Tibial nerve (tissue), 4 donors: Measurements from ENCODE around the gene RFPL2. TPM values are rescaled to one million over a fixed set of nuclear protein-coding genes. Genes with fewer than 3 reads are reported as not detected.
"Not testable (repeated sequence)": the region's sequence is repeated elsewhere in the genome, so short reads cannot be mapped to it uniquely, and the experiment has no call there.

Experiments used
- DNase-seq, 2 donors: peaks; one replicate each; pipeline ENCODE4 v3.0.0-alpha.2; 2019; ENCODE audit warnings: low spot score in 2 of 2
- H3K27ac ChIP-seq, 4 donors: fragments of 200-600 bp; sonication (generic) in 3 of 4; one replicate each; pipeline ENCODE4 v1.5.1; 2017 to 2019; ENCODE audit warnings: mild to moderate bottlenecking in 1 of 4
- H3K27me3 ChIP-seq, 2 donors: fragments of 200-600 bp; sonication (generic) in 1 of 2; one replicate each; pipeline versions ENCODE4 v1.5.1 to v1.6.0; 2017 to 2019
- H3K36me3 ChIP-seq, 3 donors: fragments of 200-600 bp; sonication (generic); one replicate each; pipeline ENCODE4 v1.5.1; 2018 to 2019
- H3K4me1 ChIP-seq, 4 donors: fragments of 200-600 bp; sonication (generic) in 3 of 4; one replicate each; pipeline ENCODE4 v1.5.1; 2017 to 2019
- H3K4me3 ChIP-seq, 4 donors: fragments of 200-600 bp; sonication (generic) in 3 of 4; one replicate each; pipeline ENCODE4 v1.5.1; 2017 to 2019; ENCODE audit warnings: mild to moderate bottlenecking in 1 of 4, moderate library complexity in 1 of 4
- H3K9me3 ChIP-seq, 4 donors: fragments of 200-600 bp; sonication (generic) in 3 of 4; one replicate each; pipeline ENCODE4 v1.5.1; 2017 to 2019
- EP300 ChIP-seq, 2 donors: sonication (generic); formaldehyde crosslinking; IDR thresholded peaks; one replicate each; pipeline ENCODE4 v1.6.1; 2017; ENCODE audit warnings: antibody characterized with exemption in 2 of 2, mild to moderate bottlenecking in 1 of 2
- POLR2A ChIP-seq, 2 donors: fragments of 450-650 bp; IDR thresholded peaks; one replicate each; pipeline ENCODE4 v1.6.1; 2017; ENCODE audit warnings: antibody characterized with exemption in 2 of 2, mild to moderate bottlenecking in 2 of 2, moderate library complexity in 2 of 2
- WGBS, 2 donors: methylation state at CpG; one replicate each; pipeline ENCODE4 v1.1.5; 2018; 5-methylcytosine and 5-hydroxymethylcytosine counted together
- total RNA-seq, 4 donors: library from RNA; depleted of rRNA; stranded (reverse); fragments of >200 nt; gene quantifications; one replicate each; pipeline ENCODE4 v1.1.0, GENCODE V29; 2016
- TF ChIP-seq, protein P1 (sequence below), 5 experiments: fragments of 200-600 bp in 3 of 5; fragments of 450-650 bp in 2 of 5; sonication (generic) in 3 of 5; IDR thresholded peaks; one replicate each; pipeline ENCODE4 v1.5.1; 2016 to 2019; ENCODE audit warnings: antibody characterized with exemption in 5 of 5, mild to moderate bottlenecking in 3 of 5, moderate library complexity in 2 of 5

The RFPL2 gene
- total RNA-seq, 4 donors from 2014 or later: not detected

DNA sequence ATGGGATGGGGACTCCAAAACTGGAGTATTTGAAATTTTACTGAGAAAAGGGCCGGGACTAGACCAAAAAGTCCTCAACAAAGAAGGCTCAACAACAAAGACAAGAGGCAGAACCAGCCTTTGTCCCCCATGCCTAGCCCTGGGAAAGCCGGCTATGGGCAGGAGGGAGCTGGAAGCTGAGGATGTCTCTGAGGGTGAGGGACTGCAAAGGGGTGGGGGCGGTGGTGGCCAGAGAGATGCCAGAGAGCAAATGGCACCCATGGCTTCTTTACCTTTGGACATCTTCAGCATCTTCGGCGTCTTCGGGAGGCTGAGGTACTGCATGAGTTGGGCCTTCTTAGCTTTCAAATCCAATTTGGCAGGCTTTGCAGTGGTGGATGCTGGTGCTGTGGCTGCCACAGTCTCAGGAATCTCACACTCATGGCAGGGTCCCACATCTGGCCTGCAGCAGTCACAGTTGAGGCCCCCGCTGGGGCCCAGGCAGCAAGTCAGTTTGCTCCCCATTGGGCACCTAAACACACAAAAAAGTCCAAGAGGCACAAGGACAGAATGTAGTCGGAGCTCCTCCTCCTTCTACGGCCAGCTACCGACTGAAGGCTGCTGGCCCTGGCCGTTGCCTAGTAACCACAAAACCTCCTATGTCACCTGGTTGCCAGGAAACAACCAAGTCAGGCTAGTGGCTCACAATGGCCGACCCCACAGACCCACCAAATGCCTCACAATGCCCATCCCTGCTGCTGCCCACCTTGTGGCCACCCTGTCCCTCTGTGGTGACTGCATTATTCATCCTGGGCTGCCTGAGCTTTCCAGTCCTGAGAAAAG, 46.0 kb downstream of the RFPL2 start, which contains the start of gene C22orf42:
Gene C22orf42, minus strand, starts transcription at position 592 of the 822 bp plus-strand sequence. Its CDS starts 88 bp downstream, at position 504.
- Histone ChIP-seq H3K27me3 (no peaks in the 10 kb centered on the region), H3K36me3 (no peaks in the 10 kb centered on the region), H3K4me3 (no peak within 1 kb of the TSS), H3K4me1 (no peaks in the 10 kb centered on the region), H3K27ac (no peak within 1 kb of the TSS), H3K9me3 (no peaks in the 10 kb centered on the region)
- peak in 1 of 2 donors; percentile 0 for DNase-seq
- TF ChIP-seq, protein P1, sequence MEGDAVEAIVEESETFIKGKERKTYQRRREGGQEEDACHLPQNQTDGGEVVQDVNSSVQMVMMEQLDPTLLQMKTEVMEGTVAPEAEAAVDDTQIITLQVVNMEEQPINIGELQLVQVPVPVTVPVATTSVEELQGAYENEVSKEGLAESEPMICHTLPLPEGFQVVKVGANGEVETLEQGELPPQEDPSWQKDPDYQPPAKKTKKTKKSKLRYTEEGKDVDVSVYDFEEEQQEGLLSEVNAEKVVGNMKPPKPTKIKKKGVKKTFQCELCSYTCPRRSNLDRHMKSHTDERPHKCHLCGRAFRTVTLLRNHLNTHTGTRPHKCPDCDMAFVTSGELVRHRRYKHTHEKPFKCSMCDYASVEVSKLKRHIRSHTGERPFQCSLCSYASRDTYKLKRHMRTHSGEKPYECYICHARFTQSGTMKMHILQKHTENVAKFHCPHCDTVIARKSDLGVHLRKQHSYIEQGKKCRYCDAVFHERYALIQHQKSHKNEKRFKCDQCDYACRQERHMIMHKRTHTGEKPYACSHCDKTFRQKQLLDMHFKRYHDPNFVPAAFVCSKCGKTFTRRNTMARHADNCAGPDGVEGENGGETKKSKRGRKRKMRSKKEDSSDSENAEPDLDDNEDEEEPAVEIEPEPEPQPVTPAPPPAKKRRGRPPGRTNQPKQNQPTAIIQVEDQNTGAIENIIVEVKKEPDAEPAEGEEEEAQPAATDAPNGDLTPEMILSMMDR (IDR thresholded peaks at IDR 0.05): no peak
- no peak for TF ChIP-seq POLR2A (IDR thresholded peaks at IDR 0.05)
- 64 to 79% methylated on average over 12 of the region's 12 CpGs for WGBS, 2 donors

DNA sequence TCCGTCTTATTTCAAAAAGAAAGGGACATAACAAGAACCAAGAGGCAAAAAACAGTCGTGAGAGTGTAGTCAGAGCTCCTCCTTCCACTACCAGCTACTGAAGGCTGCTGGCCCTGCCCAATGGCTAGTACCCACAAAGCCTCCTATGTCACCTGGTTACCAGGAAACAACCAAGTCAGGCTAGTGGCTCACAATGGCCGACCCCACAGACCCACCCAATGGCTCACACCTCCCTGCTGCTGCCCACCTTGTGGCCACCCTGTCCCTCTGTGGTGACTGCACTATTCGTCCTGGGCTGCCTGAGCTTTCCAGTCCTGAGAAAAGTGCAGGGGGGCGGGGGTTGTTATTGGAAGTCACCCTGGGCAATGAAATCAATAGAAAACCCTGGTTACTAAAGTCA, 47.2 kb downstream of the RFPL2 start:
- not testable (repeated sequence) for H3K9me3 ChIP-seq, H3K27ac ChIP-seq, H3K27me3 ChIP-seq, H3K4me1 ChIP-seq, H3K4me3 ChIP-seq, DNase-seq, H3K36me3 ChIP-seq
- whole genome bisulfite sequencing, 2 donors: 74 to 76% methylated on average over 5 of the region's 5 CpGs

DNA sequence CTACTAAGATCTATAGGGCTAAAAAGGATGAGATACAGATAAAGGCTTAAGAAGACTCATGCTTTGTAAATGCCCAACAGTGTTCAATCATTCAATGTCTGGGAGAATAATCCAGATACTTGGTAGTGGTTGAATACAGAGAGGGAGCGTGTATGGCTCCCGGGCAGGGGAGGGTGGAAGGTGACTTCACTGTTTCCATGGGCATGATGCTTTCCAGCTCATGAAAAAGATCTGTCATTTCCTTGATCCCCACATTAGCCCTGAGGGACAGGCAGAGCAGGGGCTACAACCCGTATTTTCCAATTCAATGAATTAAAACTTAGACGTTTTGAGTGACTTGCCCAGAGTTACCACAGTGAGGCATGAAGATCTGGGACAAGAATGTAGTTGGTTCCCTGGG, 50.1 kb downstream of the RFPL2 start:
- DNase-seq, H3K9me3 ChIP-seq, H3K4me1 ChIP-seq, H3K4me3 ChIP-seq, H3K27me3 ChIP-seq, H3K27ac ChIP-seq, H3K36me3 ChIP-seq: not testable (repeated sequence)
- WGBS, 2 donors: 72 to 78% methylated on average over 4 of the region's 4 CpGs

DNA sequence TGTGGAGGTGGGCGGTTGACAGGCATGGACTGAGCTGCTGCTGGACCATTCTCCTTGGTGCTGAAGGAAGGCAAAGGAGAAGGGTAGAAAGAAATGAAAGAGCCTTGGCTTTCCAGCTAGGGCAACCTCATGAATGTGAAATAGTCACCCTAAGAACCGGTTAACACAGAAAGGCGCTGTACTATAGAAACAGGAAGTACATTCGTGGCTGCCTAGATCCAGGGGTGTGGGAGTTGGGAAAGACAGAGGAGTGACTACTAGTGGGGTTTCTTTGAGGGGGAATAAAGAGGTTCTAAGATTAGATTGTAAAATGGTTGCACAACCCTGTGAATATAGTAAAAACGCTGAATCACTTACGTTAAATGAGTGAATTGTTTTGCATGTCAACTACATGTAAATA, 53.2 kb downstream of the RFPL2 start:
- H3K36me3 ChIP-seq, H3K27me3 ChIP-seq, H3K4me1 ChIP-seq, H3K4me3 ChIP-seq, H3K9me3 ChIP-seq, H3K27ac ChIP-seq: not testable (repeated sequence)
- peak in 1 of 2 donors; percentile 0 for DNase-seq
- WGBS, 2 donors: 50 to 55% methylated on average over 6 of the region's 6 CpGs

DNA sequence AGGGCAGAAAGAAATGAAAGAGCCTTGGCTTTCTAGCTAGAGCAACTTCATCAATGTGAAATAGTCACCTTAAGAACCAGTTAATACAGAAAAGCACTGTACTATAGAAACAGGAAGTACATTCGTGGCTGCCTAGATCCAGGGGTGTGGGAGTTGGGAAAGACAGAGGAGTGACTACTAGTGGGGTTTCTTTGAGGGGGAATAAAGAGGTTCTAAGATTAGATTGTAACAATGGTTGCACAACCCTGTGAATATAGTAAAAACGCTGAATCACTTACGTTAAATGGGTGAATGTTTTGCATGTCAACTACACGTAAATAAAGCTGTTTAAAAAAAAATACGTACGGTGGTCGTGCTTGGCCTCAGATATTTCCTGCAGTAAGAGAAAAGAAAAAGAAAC, 54.2 kb downstream of the RFPL2 start:
- 55 to 59% methylated on average over 7 of the region's 7 CpGs for WGBS, 2 donors
- not testable (repeated sequence) for H3K36me3 ChIP-seq, DNase-seq, H3K27ac ChIP-seq, H3K4me1 ChIP-seq, H3K9me3 ChIP-seq, H3K4me3 ChIP-seq, H3K27me3 ChIP-seq

DNA sequence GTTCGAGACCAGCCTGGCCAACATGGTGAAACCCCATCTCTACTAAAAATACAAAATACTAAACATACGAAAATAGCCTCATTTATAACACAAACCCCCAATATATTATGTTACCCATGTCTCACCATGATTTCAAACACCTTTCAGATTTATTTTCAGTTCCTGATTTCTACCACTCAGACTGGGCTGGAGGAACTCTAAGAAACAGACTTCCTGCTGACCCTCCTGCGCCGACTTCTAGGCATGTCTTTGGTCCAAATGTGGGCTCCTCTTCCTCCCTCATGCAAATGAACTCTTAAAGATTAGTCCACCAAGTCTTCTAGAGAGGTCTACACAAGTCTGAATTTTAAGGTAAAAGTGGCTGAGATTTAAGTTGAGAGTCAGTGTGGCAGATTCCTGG, 56.5 kb downstream of the RFPL2 start:
- not testable (repeated sequence) for H3K9me3 ChIP-seq, H3K27ac ChIP-seq, DNase-seq, H3K4me3 ChIP-seq, H3K4me1 ChIP-seq, H3K36me3 ChIP-seq, H3K27me3 ChIP-seq
- 85 to 86% methylated on average over 4 of the region's 4 CpGs for WGBS, 2 donors

DNA sequence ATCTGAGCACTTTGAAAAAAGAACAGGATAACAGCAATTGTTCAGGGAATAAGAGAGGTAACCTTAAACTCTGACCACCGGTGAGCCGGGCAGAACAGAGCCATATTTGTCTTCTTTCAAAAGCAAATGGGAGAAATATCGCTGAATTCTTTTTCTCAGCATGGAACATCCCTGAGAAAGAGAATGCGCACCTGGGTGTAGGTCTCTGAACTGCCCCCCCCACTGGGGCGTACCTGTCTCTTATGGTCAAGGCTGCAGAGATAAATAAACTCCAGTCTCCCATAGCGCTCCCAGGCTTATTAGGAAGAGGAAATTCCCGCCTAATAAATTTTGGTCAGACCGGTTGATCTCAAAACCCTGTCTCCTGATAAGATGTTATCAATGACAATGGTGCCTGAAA, 57.7 kb downstream of the RFPL2 start:
- H3K36me3 ChIP-seq, H3K9me3 ChIP-seq, H3K27ac ChIP-seq, H3K4me3 ChIP-seq, H3K4me1 ChIP-seq, DNase-seq, H3K27me3 ChIP-seq: not testable (repeated sequence)
- whole genome bisulfite sequencing, 2 donors: 85 to 88% methylated on average over 8 of the region's 8 CpGs

DNA sequence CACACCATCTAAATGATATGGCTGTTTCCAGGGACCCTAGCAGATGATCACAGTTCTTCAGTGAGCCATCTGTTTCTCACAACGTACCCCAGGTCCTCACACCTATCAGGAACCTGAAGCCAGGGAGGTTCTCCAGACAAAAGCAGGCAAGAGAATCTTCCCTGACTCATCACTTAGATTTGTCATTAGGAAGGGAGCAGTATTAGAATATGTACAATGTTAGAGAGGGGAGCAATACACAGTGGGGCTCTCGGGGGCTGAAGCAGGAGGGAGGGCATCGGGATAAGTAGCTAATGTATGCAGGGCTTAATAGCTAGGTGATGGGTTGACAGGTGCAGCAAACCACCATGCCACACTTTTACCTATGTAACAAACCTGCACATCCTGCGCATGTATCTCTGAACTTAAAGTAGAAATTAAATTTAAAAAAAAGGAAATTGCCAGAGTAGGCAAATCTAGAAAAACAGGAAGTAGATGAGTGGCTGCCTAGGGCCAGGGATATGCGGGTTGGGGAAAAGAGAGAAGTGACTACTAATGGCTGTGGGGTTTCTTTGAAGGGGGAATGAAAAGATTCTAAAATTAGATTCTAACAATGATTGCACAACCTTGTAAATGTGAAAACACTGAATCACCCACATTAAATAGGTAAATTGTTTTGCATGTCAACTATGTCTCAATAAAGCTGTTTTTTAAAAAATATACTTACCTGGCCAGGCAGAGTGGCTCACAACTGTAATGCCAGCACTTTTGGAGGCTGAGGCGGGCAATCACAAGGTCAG, 60.2 kb downstream of the RFPL2 start:
- no peaks in the 10 kb centered on the region for H3K4me1 ChIP-seq
- 75 to 76% methylated on average over 6 of the region's 6 CpGs for WGBS, 2 donors
- no peak overlapping the region for H3K27ac ChIP-seq
- H3K27me3 ChIP-seq: no peaks in the 10 kb centered on the region
- peaks cover 0 to 8% (median 0%) of the 10 kb centered on the region in 4 donors for H3K9me3 ChIP-seq
- H3K4me3 ChIP-seq: no peak overlapping the region
- DNase-seq: no peak
- TF ChIP-seq EP300 (IDR thresholded peaks at IDR 0.05): peak in 1 of 2 donors; percentile 31
- no peak for TF ChIP-seq POLR2A (IDR thresholded peaks at IDR 0.05)
- no peaks in the 10 kb centered on the region for H3K36me3 ChIP-seq
